ENCODE measurements around the gene RIMBP3C.
"Not testable (repeated sequence)": the region's sequence is repeated elsewhere in the genome, so short reads cannot be mapped to it uniquely, and the experiment has no call there.

- not testable (repeated sequence) for TF ChIP-seq JUND (IDR thresholded peaks at IDR 0.05); EP300 (IDR thresholded peaks at IDR 0.05; ENCODE audit: borderline replicate concordance in 1 of 2, low read depth in 1 of 2, low read length in 1 of 2); RXRA (IDR thresholded peaks at IDR 0.05; ENCODE audit: borderline replicate concordance, low read depth); REST (IDR thresholded peaks at IDR 0.05; ENCODE audit: low read depth, low read length); MEF2A (IDR thresholded peaks at IDR 0.05; ENCODE audit: borderline replicate concordance, low read depth); NFIC (IDR thresholded peaks at IDR 0.05; ENCODE audit: borderline replicate concordance); ZBTB33 (IDR thresholded peaks at IDR 0.05; ENCODE audit: borderline replicate concordance, low read depth)
- TF ChIP-seq, protein P1, sequence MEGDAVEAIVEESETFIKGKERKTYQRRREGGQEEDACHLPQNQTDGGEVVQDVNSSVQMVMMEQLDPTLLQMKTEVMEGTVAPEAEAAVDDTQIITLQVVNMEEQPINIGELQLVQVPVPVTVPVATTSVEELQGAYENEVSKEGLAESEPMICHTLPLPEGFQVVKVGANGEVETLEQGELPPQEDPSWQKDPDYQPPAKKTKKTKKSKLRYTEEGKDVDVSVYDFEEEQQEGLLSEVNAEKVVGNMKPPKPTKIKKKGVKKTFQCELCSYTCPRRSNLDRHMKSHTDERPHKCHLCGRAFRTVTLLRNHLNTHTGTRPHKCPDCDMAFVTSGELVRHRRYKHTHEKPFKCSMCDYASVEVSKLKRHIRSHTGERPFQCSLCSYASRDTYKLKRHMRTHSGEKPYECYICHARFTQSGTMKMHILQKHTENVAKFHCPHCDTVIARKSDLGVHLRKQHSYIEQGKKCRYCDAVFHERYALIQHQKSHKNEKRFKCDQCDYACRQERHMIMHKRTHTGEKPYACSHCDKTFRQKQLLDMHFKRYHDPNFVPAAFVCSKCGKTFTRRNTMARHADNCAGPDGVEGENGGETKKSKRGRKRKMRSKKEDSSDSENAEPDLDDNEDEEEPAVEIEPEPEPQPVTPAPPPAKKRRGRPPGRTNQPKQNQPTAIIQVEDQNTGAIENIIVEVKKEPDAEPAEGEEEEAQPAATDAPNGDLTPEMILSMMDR (IDR thresholded peaks at IDR 0.05): not testable (repeated sequence)
These were observed 45.3 kb upstream of the RIMBP3C start for GRCh38 chr22:21596356-21597135.
